C4-2B (cell line): ENCODE measurements around the gene CDC123.

Experiments
- CTCF ChIP-seq: fragments of 450-650 bp; conservative IDR thresholded peaks from 2 replicates; pipeline ENCODE4 v1.5.1; 2017; ENCODE audit warnings: mild to moderate bottlenecking
- ZFX ChIP-seq: fragments of 450-650 bp; IDR thresholded peaks from 2 replicates; pipeline ENCODE4 v1.6.1; 2017

- TF ChIP-seq CTCF (no peak), ZFX (no peak)
These were observed 5.6 kb downstream of the CDC123 start for GRCh38 chr10:12201543-12201942.
